ENCODE measurements around the gene RASAL2.
"Not testable (repeated sequence)": the region's sequence is repeated elsewhere in the genome, so short reads cannot be mapped to it uniquely, and the experiment has no call there.

GRCh38 chr1:178320280-178320982 is 226.5 kb downstream of the RASAL2 start:
- TF ChIP-seq, protein P1, sequence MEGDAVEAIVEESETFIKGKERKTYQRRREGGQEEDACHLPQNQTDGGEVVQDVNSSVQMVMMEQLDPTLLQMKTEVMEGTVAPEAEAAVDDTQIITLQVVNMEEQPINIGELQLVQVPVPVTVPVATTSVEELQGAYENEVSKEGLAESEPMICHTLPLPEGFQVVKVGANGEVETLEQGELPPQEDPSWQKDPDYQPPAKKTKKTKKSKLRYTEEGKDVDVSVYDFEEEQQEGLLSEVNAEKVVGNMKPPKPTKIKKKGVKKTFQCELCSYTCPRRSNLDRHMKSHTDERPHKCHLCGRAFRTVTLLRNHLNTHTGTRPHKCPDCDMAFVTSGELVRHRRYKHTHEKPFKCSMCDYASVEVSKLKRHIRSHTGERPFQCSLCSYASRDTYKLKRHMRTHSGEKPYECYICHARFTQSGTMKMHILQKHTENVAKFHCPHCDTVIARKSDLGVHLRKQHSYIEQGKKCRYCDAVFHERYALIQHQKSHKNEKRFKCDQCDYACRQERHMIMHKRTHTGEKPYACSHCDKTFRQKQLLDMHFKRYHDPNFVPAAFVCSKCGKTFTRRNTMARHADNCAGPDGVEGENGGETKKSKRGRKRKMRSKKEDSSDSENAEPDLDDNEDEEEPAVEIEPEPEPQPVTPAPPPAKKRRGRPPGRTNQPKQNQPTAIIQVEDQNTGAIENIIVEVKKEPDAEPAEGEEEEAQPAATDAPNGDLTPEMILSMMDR (IDR thresholded peaks at IDR 0.05), result not testable (repeated sequence)
- not testable (repeated sequence) for TF ChIP-seq POLR2AphosphoS5 (IDR thresholded peaks at IDR 0.05)
